GM18498 (cell line): ENCODE measurements around the gene SAXO1.
"Not testable (repeated sequence)": the region's sequence is repeated elsewhere in the genome, so short reads cannot be mapped to it uniquely, and the experiment has no call there.

Source experiments
- ATAC-seq: cut with Tn5 transposase; IDR thresholded peaks from one replicate; pipeline ENCODE4 v1.9.1; 2021; ENCODE audit warnings: mild to moderate bottlenecking, moderate library complexity; ENCODE audit not compliant: unreplicated experiment

The SAXO1 gene

GRCh38 chr9:19000133-19000532, 32.9 kb downstream of the SAXO1 start:
- no peak for ATAC-seq

- ATAC-seq, result no peak
These were observed 33.7 kb downstream of the SAXO1 start for GRCh38 chr9:18999173-18999785.

GRCh38 chr9:18997151-18997550, 35.9 kb downstream of the SAXO1 start:
- no peak for ATAC-seq

- no peak for ATAC-seq
These were observed 36.8 kb downstream of the SAXO1 start for GRCh38 chr9:18996211-18996610.

DNA sequence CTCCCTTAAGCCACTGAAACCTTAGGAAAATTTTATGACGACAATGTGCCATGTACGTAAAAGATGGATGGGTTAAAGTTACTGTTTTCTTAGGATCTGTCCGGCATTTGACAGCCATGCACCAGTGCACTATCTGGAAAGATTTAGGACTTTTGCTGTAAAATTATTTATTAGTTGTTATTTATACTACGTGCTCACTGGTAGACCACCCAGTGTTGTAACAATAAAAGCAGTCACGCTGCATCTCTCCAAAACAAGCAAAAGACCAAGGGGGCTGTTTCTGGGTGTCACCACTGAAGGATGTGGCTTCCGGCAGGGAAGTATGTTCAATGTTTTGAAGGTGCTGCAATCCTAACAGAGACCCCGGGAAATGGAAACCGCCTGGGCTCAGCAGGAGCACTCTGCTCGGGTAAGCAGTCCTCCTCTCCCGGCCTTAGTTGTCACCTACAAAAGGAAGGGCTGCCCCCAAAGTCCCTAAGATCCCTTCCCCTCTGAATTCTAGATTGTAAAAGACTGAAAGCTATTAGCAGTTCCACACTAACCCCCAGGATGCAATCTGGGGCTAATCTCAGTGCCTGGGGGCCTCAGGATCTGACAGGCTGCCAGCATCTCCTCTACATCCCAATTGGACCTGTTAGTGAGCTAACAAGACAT, 38.6 kb downstream of the SAXO1 start:
- ATAC-seq, result no peak

DNA sequence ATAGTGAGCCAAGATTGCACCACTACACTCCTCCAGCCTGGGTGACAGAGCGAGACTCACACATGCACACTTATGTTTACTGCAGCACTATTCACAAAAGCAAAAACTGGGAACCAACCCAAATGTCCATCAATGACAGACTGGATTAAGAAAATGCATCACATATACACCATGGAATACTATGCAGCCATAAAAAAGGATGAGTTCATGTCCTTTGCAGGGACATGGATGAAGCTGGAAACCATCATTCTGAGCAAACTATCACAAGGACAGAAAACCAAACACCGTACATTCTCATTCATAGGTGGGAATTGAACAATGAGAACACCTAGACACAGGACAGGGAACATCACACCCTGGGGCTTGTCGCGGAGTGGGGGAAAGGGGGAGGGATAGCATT, 41.8 kb downstream of the SAXO1 start:
- not testable (repeated sequence) for ATAC-seq

DNA sequence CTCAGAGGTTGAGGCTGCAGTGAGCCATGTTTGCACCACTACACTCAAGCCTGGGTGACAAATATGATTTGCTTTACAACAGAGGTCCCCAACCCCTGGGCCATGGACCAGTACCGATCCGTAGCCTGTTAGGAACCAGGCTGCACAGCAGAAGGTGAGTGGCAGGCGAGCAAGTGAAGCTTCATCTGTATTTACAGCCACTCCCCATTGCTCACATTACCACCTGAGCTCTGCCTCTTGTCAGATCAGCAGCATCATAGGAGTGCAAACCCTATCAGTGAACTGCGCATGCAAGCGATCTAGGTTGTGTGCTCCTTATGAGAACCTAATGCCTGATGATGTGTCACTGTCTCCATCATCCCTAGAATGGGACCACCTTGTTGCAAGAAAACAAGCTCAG, 42.5 kb downstream of the SAXO1 start:
- ATAC-seq, result no peak

DNA sequence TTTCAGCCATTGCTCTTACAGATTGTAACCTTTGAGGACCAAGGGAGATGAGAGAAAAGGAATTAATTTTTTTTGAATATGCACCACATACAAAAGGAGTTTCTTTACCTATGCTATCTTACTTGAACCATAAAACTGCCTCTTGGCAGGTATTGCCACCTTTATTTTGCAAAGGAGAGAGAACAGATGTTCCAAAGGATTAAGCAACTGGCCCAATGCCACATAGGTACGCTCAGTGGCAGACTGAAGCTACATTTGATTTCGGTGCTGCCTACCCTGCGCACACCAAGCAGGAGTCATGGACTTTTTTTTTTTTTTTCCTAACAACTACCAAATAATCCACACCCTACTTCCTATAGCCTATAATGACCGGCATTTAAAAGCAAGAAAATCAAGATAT, 43.1 kb downstream of the SAXO1 start:
- ATAC-seq, result no peak

DNA sequence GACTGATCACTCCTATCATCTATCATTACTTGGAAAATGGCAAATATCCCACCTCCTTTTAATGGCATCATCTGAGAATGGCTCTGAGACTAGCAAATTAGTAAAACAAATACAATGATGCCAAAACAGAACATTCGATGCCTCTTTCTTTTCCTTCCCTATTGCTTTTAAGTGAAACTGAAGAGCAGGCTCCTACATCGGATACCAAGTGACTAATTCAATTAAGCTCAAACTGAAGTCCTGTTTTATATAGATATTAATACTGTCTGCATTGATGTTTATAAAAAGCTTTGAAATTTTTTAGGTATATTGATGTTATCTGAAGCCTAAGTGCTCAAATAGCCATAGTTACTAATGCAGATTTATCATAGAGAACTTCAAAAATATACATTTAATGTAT, 43.9 kb downstream of the SAXO1 start:
- ATAC-seq, result no peak

- no peak for ATAC-seq
These were observed 45.0 kb downstream of the SAXO1 start for GRCh38 chr9:18988003-18988402.

- no peak for ATAC-seq
These were observed 47.0 kb downstream of the SAXO1 start for GRCh38 chr9:18985996-18986395.

- ATAC-seq, result no peak
These were observed 47.5 kb downstream of the SAXO1 start for GRCh38 chr9:18985464-18985951.

GRCh38 chr9:18982262-18982620, 50.8 kb downstream of the SAXO1 start:
- no peak for ATAC-seq

- ATAC-seq, result no peak
These were observed 51.3 kb downstream of the SAXO1 start for GRCh38 chr9:18981476-18982261.

- ATAC-seq, result no peak
These were observed 52.8 kb downstream of the SAXO1 start for GRCh38 chr9:18980189-18980588.

- no peak for ATAC-seq
These were observed 53.6 kb downstream of the SAXO1 start for GRCh38 chr9:18979367-18979766.

- no peak for ATAC-seq
These were observed 54.8 kb downstream of the SAXO1 start for GRCh38 chr9:18978188-18978587.

- no peak for ATAC-seq
These were observed 56.1 kb downstream of the SAXO1 start for GRCh38 chr9:18976709-18977531.

DNA sequence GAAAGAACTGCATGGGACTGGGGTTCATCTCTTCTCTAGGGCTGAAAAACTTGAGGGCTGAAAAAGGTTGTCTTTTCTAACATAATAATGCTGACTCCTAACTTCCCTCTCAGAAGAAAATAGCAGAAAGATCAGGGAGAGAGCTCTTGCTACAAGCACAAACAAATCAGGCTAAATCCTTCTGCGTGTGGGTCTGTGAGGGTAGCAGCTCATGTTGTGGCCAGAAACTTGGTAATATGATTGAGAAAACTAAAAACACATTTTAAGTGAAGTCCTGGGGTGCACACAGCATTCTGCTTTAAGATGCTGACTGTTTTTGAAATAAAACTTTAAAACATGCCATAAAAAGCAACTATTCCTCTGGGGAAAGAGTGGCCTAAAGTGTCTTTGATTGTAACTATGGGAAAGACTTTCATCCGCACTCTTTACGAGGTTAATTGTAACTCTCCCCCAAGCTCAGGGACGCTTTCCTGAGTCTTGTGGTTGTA, 56.7 kb downstream of the SAXO1 start:
- ATAC-seq, result no peak

DNA sequence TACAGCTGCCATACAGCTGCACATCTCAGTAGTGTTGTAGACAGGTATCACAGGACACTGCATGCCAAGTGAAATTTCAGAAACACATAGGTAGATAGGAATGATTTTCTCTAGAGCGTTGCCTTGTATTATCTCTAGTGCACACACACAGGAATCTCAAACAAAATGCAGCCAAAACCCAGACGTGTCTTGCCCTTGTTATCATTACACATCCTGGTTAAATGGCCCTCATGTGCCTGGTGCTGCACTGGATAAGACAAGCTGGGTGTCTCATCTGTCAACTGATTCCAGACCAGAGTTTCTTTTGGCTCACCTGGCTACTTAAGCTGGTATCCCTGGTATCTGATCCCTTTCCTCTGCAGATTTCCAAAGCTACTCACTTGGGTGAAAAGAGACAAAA, 59.7 kb downstream of the SAXO1 start:
- no peak for ATAC-seq

DNA sequence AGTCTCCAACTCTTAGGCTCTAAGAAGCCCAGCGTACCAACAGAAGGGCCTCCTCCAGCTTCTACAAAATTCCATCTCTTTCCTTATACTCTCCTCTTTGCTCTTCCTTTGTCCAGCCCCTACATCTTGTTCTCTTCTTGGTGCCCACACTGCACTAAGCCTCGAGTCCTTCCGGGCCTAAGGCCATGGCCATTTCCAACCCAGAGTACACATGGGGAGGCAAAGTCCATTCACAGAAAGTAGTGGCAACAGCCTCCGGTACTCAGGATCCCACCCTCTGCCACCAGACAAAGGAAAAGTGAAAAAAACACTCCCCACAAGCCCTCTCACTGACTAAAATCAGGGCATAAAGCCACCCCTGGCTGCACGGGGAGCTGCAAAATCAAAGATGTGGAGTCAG, 60.3 kb downstream of the SAXO1 start:
- no peak for ATAC-seq
